ENCODE results near the gene SELENOF.

Gene SELENOF

GRCh38 chr1:86913896-86914600, at the start of gene SELENOF:
Gene SELENOF, minus strand, starts transcription at chr1:86914126. Its CDS starts 15 bp downstream, at chr1:86914111.
- DNase-seq (ENCODE audit: low read depth in 2 of 2) = peak; percentile 96 to 98

GRCh38 chr1:86960548-86960947, 46.6 kb upstream of the SELENOF start:
- DNase-seq (ENCODE audit: low read depth in 2 of 2) = no peak

- DNase-seq (ENCODE audit: low read depth in 2 of 2) = no peak
Measured at GRCh38 chr1:86957221-86957620, 43.3 kb upstream of the SELENOF start.

- DNase-seq (ENCODE audit: low read depth in 2 of 2) = no peak
Measured at GRCh38 chr1:86956221-86956620, 42.3 kb upstream of the SELENOF start.

- no peak for DNase-seq (ENCODE audit: low read depth in 2 of 2)
Measured at GRCh38 chr1:86955678-86956077, 41.8 kb upstream of the SELENOF start.

GRCh38 chr1:86953167-86953566, 39.2 kb upstream of the SELENOF start:
- DNase-seq (ENCODE audit: low read depth in 2 of 2) = no peak

GRCh38 chr1:86951430-86951829, 37.5 kb upstream of the SELENOF start:
- no peak for DNase-seq (ENCODE audit: low read depth in 2 of 2)

GRCh38 chr1:86950712-86951419, 36.9 kb upstream of the SELENOF start:
- DNase-seq (ENCODE audit: low read depth in 2 of 2) = no peak

- no peak for DNase-seq (ENCODE audit: low read depth in 2 of 2)
Measured at GRCh38 chr1:86948212-86948611, 34.3 kb upstream of the SELENOF start.

- DNase-seq (ENCODE audit: low read depth in 2 of 2) = no peak
Measured at GRCh38 chr1:86942743-86943142, 28.8 kb upstream of the SELENOF start.

GRCh38 chr1:86942042-86942441, 28.1 kb upstream of the SELENOF start:
- DNase-seq (ENCODE audit: low read depth in 2 of 2) = no peak

- no peak for DNase-seq (ENCODE audit: low read depth in 2 of 2)
Measured at GRCh38 chr1:86940599-86940998, 26.7 kb upstream of the SELENOF start.

- no peak for DNase-seq (ENCODE audit: low read depth in 2 of 2)
Measured at GRCh38 chr1:86939406-86939805, 25.5 kb upstream of the SELENOF start.

- no peak for DNase-seq (ENCODE audit: low read depth in 2 of 2)
Measured at GRCh38 chr1:86938855-86939254, 24.9 kb upstream of the SELENOF start.

GRCh38 chr1:86938450-86938849, 24.5 kb upstream of the SELENOF start:
- no peak for DNase-seq (ENCODE audit: low read depth in 2 of 2)

- DNase-seq (ENCODE audit: low read depth in 2 of 2) = no peak
Measured at GRCh38 chr1:86933562-86934377, 19.8 kb upstream of the SELENOF start.

GRCh38 chr1:86933051-86933450, 19.1 kb upstream of the SELENOF start:
- no peak for DNase-seq (ENCODE audit: low read depth in 2 of 2)

- no peak for DNase-seq (ENCODE audit: low read depth in 2 of 2)
Measured at GRCh38 chr1:86928819-86929218, 14.9 kb upstream of the SELENOF start.

GRCh38 chr1:86926883-86927282, 13.0 kb upstream of the SELENOF start:
- no peak for DNase-seq (ENCODE audit: low read depth in 2 of 2)

GRCh38 chr1:86925742-86926141, 11.8 kb upstream of the SELENOF start:
- DNase-seq (ENCODE audit: low read depth in 2 of 2) = no peak

GRCh38 chr1:86924324-86924960, 10.5 kb upstream of the SELENOF start:
- no peak for DNase-seq (ENCODE audit: low read depth in 2 of 2)

- no peak for DNase-seq (ENCODE audit: low read depth in 2 of 2)
Measured at GRCh38 chr1:86922445-86922844, 8.5 kb upstream of the SELENOF start.

All from stimulated activated CD4-positive, alpha-beta T cell treated with anti-CD3 and anti-CD28 coated beads, Interleukin-15, amount 100 ng/mL, for 48 hours (primary cell).